ENCODE measurements around the gene APOBR. TPM values are rescaled to one million over a fixed set of nuclear protein-coding genes. Genes with fewer than 3 reads are reported as not detected.

Gene APOBR
- total and polyA plus RNA-seq, 2 experiments from 2014 or later, result 0.13 to 0.22 TPM

DNA sequence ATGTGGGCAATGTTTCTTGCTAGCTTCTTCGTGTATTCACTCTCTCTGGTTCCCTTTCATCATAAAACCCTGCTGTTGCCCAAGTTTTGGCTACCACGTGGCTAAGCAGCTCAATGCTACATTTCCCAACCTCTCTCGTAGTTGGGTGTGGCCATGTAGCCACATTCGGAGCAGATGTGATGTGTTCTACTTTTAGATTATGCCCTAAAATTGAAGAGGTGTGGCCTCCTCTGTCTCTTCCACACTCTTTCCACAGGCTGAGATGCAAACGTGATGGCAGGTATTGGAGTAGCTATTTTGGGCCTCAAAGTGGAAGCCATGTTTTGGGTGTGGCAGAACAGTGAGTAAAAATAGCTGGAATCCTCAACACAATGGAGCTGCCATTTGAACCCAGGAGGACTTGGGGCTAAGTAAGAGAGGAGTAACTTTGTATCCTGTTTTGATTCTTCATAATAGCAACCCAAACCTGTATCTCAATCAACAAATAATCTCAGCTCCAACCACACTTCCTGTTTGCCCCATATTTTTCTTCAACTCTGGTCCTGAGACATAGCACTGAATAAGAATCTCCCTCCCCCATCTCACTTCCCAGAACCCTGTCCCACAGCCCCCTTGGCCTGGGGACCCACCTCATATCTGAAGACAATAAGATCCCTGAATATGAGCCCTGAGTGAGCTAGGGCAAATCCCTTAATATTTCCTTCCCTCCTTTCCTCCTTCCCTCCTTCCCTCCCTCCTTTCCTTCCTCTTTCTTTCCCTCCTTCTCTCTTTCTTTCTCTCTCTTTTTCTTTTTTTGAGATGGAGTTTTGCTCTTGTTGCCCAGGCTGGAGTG, 40.3 kb downstream of the APOBR start:
- Histone ChIP-seq H2AFZ (no peak overlapping the region), H3K27me3 (no peaks in the 10 kb centered on the region), H3K4me1 (ENCODE audit: insufficient read depth) (peaks cover 13% of the 10 kb centered on the region), H3K36me3 (replicated peaks; ENCODE audit: insufficient read depth, low read depth) (no peaks in the 10 kb centered on the region), H4K20me1 (ENCODE audit: insufficient read depth, poor library complexity, severe bottlenecking) (no peaks in the 10 kb centered on the region), H3K9me2 (replicated peaks; ENCODE audit: insufficient read depth) (no peaks in the 10 kb centered on the region), H3K9me3 (ENCODE audit: low read depth) (no peaks in the 10 kb centered on the region), H3K4me2 (no peak overlapping the region), H3K79me2 (peaks cover 9% of the 10 kb centered on the region), H3K4me3 (no peak overlapping the region), H3K27ac (no peak overlapping the region)
- 87% methylated on average over 5 of the region's 5 CpGs for WGBS (ENCODE audit: low lambda C conversion rate, missing lambda C conversion rate)
- TF ChIP-seq EZH2phosphoT487 (IDR thresholded peaks at IDR 0.05; ENCODE audit: low read depth, severe bottlenecking, unreplicated experiment), result no peak
- TF ChIP-seq EZH2 (IDR thresholded peaks at IDR 0.05; ENCODE audit: borderline replicate concordance), result no peak
- TF ChIP-seq, protein P1, sequence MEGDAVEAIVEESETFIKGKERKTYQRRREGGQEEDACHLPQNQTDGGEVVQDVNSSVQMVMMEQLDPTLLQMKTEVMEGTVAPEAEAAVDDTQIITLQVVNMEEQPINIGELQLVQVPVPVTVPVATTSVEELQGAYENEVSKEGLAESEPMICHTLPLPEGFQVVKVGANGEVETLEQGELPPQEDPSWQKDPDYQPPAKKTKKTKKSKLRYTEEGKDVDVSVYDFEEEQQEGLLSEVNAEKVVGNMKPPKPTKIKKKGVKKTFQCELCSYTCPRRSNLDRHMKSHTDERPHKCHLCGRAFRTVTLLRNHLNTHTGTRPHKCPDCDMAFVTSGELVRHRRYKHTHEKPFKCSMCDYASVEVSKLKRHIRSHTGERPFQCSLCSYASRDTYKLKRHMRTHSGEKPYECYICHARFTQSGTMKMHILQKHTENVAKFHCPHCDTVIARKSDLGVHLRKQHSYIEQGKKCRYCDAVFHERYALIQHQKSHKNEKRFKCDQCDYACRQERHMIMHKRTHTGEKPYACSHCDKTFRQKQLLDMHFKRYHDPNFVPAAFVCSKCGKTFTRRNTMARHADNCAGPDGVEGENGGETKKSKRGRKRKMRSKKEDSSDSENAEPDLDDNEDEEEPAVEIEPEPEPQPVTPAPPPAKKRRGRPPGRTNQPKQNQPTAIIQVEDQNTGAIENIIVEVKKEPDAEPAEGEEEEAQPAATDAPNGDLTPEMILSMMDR (IDR thresholded peaks at IDR 0.05; ENCODE audit: poor library complexity), result no peak
- DNase-seq (ENCODE audit: low spot score), result no peak

DNA sequence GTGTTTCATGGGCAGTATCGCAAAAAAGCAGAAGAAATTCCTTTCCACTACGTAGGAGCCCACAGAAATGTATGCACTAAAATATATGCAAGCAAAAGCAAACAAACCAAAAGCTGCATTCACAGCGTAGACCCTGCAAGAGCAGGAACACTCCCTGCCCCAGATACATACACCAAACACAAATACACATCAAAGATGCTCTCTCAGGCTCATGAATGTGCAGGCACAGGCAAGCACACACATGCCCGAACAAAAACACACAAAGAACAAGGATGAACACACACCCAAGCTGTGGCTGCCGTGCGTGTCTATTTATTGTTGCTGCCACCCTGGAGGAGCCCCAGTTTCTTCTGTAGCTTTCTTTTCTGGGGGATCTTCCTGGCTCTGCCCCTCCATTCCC, 42.6 kb downstream of the APOBR start:
- H2AFZ ChIP-seq, result no peak overlapping the region
- no peaks in the 10 kb centered on the region for H3K9me2 ChIP-seq (replicated peaks; ENCODE audit: insufficient read depth)
- peaks cover 13% of the 10 kb centered on the region for H3K4me1 ChIP-seq (ENCODE audit: insufficient read depth)
- H3K9me3 ChIP-seq (ENCODE audit: low read depth), result no peaks in the 10 kb centered on the region
- no peak for DNase-seq (ENCODE audit: low spot score)
- H3K36me3 ChIP-seq (replicated peaks; ENCODE audit: insufficient read depth, low read depth), result no peaks in the 10 kb centered on the region
- no peak overlapping the region for H3K4me3 ChIP-seq
- no peaks in the 10 kb centered on the region for H3K27me3 ChIP-seq
- H3K79me2 ChIP-seq, result peaks cover 9% of the 10 kb centered on the region
- H4K20me1 ChIP-seq (ENCODE audit: insufficient read depth, poor library complexity, severe bottlenecking), result no peaks in the 10 kb centered on the region
- WGBS (ENCODE audit: low lambda C conversion rate, missing lambda C conversion rate), result 75% methylated on average over 6 of the region's 6 CpGs
- no peak overlapping the region for H3K27ac ChIP-seq
- peak overlapping the region; percentile 72 for H3K4me2 ChIP-seq
- TF ChIP-seq EZH2phosphoT487 (IDR thresholded peaks at IDR 0.05; ENCODE audit: low read depth, severe bottlenecking, unreplicated experiment), result no peak
- TF ChIP-seq, protein P1 (IDR thresholded peaks at IDR 0.05; ENCODE audit: poor library complexity), result no peak
- TF ChIP-seq EZH2 (IDR thresholded peaks at IDR 0.05; ENCODE audit: borderline replicate concordance), result no peak

DNA sequence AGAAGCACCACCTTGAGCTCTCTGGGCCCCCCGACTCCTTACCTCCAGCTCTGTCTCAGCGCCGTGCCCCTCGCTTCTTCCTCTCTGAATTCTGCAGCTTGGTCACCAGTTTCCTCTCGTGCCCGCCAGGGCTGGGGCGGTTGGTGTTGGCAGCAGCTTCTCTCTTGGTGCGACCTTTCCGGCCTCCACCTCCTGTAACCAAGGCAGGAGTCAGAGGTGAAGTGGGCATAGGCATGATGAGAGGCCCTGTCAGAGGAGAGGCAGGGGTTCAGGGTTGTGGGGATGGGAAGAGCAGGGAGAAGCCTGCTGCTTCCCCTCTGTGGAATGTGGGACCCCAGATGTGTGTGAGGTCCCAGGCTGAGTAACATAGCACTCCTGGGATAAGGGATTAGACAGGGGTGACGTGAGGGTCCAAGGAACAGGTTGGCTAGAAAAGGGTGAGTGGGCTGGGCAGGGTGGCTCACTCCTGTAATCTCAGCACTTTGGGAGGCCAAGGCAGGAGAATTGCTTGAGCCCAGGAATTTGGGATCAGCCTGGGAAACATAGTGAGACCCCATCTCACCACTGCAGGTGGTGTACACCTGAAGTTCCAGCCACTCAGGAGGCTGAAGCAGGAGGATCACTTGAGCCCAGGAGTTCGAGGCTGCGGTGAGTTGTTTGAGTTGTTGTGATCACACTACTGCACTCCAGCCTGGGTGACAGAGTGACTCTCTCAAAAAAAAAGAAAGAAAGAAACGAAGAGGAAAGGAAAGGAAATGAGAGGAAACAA, 43.7 kb downstream of the APOBR start:
- no peaks in the 10 kb centered on the region for H3K36me3 ChIP-seq (replicated peaks; ENCODE audit: insufficient read depth, low read depth)
- WGBS (ENCODE audit: low lambda C conversion rate, missing lambda C conversion rate), result 95% methylated on average over 13 of the region's 13 CpGs
- no peaks in the 10 kb centered on the region for H3K9me2 ChIP-seq (replicated peaks; ENCODE audit: insufficient read depth)
- no peaks in the 10 kb centered on the region for H3K27me3 ChIP-seq
- H3K27ac ChIP-seq, result peak overlapping the region; percentile 89
- H4K20me1 ChIP-seq (ENCODE audit: insufficient read depth, poor library complexity, severe bottlenecking), result no peaks in the 10 kb centered on the region
- peak overlapping the region; percentile 72 for H3K4me2 ChIP-seq
- peaks cover 13% of the 10 kb centered on the region for H3K4me1 ChIP-seq (ENCODE audit: insufficient read depth)
- peak overlapping the region; percentile 10 for H2AFZ ChIP-seq
- no peaks in the 10 kb centered on the region for H3K9me3 ChIP-seq (ENCODE audit: low read depth)
- TF ChIP-seq, protein P1 (IDR thresholded peaks at IDR 0.05; ENCODE audit: poor library complexity), result no peak
- H3K79me2 ChIP-seq, result peaks cover 9% of the 10 kb centered on the region
- DNase-seq (ENCODE audit: low spot score), result no peak
- H3K4me3 ChIP-seq, result no peak overlapping the region
